Activated CD8-positive, alpha-beta T cell treated with anti-CD3 and anti-CD28 coated beads for 36 hours (primary cell): ENCODE measurements around the gene KIRREL3. TPM values are rescaled to one million over a fixed set of nuclear protein-coding genes. Genes with fewer than 3 reads are reported as not detected.

ENCODE experiments used
- ATAC-seq: fragments of 200-7000 bp; cut with Tn5 transposase; one replicate; pipeline ENCODE4 v1.10.0; 2021; ENCODE audit warnings: mild to moderate bottlenecking, moderate library complexity
- CTCF ChIA-PET: fragments of 350-600 bp; sonication (Branson Sonifier 250); formaldehyde crosslinking; loops from one replicate; lab custom pipeline; 2021; ENCODE audit warnings: antibody characterized with exemption; lab: Charles Lee
- POLR2A ChIA-PET: fragments of 350-600 bp; sonication (Branson Sonifier 250); formaldehyde crosslinking; loops from one replicate; lab custom pipeline; 2021; ENCODE audit warnings: antibody characterized with exemption; lab: Charles Lee
- DNase-seq: peaks from one replicate; pipeline ENCODE4 v3.0.0-alpha.2; 2020
- H3K27ac Mint-ChIP-seq: one replicate; pipeline ENCODE4 v1.8.0; 2021; ENCODE audit warnings: mild to moderate bottlenecking, mixed read lengths
- H3K27me3 Mint-ChIP-seq: one replicate; pipeline ENCODE4 v1.8.0; 2021; ENCODE audit warnings: mixed read lengths
- H3K36me3 Mint-ChIP-seq: one replicate; pipeline ENCODE4 v1.8.0; 2021; ENCODE audit warnings: low read depth, mixed read lengths
- H3K4me1 Mint-ChIP-seq: one replicate; pipeline ENCODE4 v1.8.0; 2021; ENCODE audit warnings: low read depth, mixed read lengths
- H3K4me3 Mint-ChIP-seq: one replicate; pipeline ENCODE4 v1.8.0; 2021; ENCODE audit warnings: mild to moderate bottlenecking, moderate library complexity, mixed read lengths
- H3K9me3 Mint-ChIP-seq: one replicate; pipeline ENCODE4 v1.8.0; 2021; ENCODE audit warnings: mixed read lengths
- CTCF ChIP-seq: fragments of 200-600 bp; IDR thresholded peaks from one replicate; pipeline ENCODE4 v1.8.0; 2022; ENCODE audit warnings: antibody characterized with exemption, mild to moderate bottlenecking
- intact Hi-C: fragments of 100-400 bp; cut with micrococcal nuclease; formaldehyde crosslinking; loops from one replicate; pipeline ENCODE4 v1.10.0; 2022
- total RNA-seq, 2 experiments: library from RNA; stranded (reverse); gene quantifications; one replicate each; pipeline ENCODE4 v1.2.3, GENCODE V29; 2021

KIRREL3 gene
- total RNA-seq, 2 experiments from 2014 or later: not detected

GRCh38 chr11:126588630-126589491, 411.7 kb downstream of the KIRREL3 start:
- ChIA-PET POLR2A (interaction anchor here (0.6 kb wide), 1 partner anchor 584 kb away, joined by 5 read pairs; no protein-coding TSS in a partner anchor), CTCF (no interaction called here)
- no peak for DNase-seq
- intact Hi-C loops: no loop called here
- Mint-ChIP-seq H3K4me3 (no peak overlapping the region), H3K4me1 (no peaks in the 10 kb centered on the region), H3K27me3 (no peaks in the 10 kb centered on the region), H3K9me3 (no peaks in the 10 kb centered on the region), H3K27ac (no peak overlapping the region), H3K36me3 (no peaks in the 10 kb centered on the region)
- no peak for TF ChIP-seq CTCF
- no peak for ATAC-seq

- H3K4me3 Mint-ChIP-seq: no peak overlapping the region
- H3K36me3 Mint-ChIP-seq: no peaks in the 10 kb centered on the region
- ATAC-seq (no peak), DNase-seq (no peak)
- TF ChIP-seq CTCF: no peak
- no peak overlapping the region for H3K27ac Mint-ChIP-seq
- ChIA-PET CTCF (interaction anchor here (0.9 kb wide), 1 partner anchor 10 kb away, joined by 3 read pairs; no protein-coding TSS in a partner anchor), POLR2A (no interaction called here)
- H3K4me1 Mint-ChIP-seq: no peaks in the 10 kb centered on the region
- intact Hi-C loops: no loop called here
- H3K9me3 Mint-ChIP-seq: no peaks in the 10 kb centered on the region
- no peaks in the 10 kb centered on the region for H3K27me3 Mint-ChIP-seq
These were observed 413.0 kb downstream of the KIRREL3 start for GRCh38 chr11:126587541-126587940.

GRCh38 chr11:126585774-126586491, 414.6 kb downstream of the KIRREL3 start:
- Mint-ChIP-seq H3K36me3 (no peaks in the 10 kb centered on the region), H3K4me3 (no peak overlapping the region), H3K9me3 (no peaks in the 10 kb centered on the region), H3K4me1 (no peaks in the 10 kb centered on the region), H3K27ac (no peak overlapping the region), H3K27me3 (no peaks in the 10 kb centered on the region)
- ATAC-seq (no peak), DNase-seq (no peak)
- no peak for TF ChIP-seq CTCF
- ChIA-PET POLR2A (no interaction called here), CTCF (no interaction called here)
- intact Hi-C loops: no loop called here

GRCh38 chr11:126585388-126585773, 415.2 kb downstream of the KIRREL3 start:
- TF ChIP-seq CTCF: no peak
- ATAC-seq (no peak), DNase-seq (no peak)
- intact Hi-C loops: no loop called here
- CTCF ChIA-PET: no interaction called here
- H3K27ac Mint-ChIP-seq: no peak overlapping the region
- no peaks in the 10 kb centered on the region for H3K9me3 Mint-ChIP-seq
- no peak overlapping the region for H3K4me3 Mint-ChIP-seq
- POLR2A ChIA-PET: no interaction called here
- H3K36me3 Mint-ChIP-seq: no peaks in the 10 kb centered on the region
- H3K4me1 Mint-ChIP-seq: no peaks in the 10 kb centered on the region
- H3K27me3 Mint-ChIP-seq: no peaks in the 10 kb centered on the region
